ELF-1 (cell line): ENCODE data around the gene FOXF2.

Source experiments
- DNase-seq: peaks from one replicate; pipeline ENCODE4 v3.0.0-alpha.2; 2016; ENCODE audit warnings: low read depth, low spot score

Gene FOXF2

DNA sequence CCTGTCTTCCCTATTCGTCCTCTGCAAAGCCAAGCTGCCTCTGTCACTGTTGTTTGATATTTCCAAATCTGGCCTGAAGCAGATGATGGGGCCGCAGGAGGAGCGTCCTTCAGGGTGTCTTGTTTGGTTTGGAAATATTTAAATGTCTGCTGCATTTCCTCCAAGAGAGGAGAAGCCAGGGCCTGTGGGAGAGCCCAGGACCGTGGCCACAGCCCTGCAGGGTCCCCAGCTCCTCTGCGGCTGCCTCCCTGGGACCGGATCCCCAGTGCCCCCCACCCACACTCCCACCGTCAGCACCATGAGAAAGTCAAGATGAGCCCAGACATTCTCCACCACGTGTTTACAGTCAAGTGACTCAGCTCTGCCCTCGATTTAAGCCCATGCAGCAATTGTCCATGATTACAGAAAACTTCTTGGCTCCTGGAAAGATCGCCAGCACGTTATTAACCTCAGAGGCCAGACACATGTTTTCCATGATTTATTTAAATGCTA lies 18.2 kb downstream of the FOXF2 start:
- no peak for DNase-seq

DNA sequence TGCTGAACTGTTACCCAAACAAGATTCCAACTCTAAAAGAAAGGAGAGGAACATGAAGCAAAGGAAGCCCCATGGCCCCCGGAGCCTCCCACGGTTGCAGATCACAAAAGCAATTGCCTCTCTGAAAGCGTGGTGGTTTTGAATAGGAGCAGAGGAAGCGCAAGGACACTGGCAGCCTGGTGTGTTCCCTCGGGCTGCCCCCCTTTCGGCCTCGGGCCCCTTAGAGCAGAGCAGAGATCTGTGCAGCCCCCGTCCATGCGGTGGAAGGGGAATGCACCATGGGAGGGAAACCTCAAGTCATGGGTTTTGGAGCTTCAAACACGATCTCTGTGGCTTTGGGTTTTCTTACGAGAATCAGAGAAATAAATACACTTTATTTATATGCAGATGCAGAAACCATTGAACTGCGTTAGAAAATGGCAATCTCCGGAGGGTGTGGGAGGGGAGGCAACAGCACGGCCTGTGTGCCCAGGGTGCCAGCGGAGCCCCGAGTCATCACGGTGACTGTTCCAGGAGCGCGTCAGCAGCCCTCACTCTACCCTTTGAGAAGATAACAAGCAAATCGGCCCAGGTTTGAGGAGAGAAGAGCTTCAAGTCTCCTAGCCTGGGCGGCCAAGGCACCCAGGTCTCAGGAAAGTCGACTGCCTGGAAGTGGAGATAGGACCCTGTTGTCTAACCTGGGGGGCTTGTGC lies 20.5 kb downstream of the FOXF2 start:
- peak; percentile 73 for DNase-seq

DNA sequence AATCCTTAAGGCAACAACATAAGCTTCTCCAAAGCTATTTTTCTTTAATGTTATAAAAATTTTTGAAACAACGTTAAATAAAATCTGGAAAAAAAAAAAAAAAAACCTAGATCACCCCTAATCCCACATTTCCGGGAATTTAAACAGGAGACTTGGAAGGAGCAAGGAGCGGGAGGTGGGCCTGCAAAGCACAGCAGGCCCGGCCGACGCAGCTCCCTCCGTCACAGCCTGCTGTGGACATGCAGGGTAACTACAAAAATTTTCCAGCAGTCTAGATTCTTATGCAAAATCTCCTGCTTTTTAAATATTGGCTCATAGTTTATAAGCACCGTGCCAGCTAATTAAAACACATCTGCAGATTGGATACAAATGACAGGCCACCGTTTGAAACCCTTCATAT lies 23.5 kb downstream of the FOXF2 start:
- DNase-seq: no peak

DNA sequence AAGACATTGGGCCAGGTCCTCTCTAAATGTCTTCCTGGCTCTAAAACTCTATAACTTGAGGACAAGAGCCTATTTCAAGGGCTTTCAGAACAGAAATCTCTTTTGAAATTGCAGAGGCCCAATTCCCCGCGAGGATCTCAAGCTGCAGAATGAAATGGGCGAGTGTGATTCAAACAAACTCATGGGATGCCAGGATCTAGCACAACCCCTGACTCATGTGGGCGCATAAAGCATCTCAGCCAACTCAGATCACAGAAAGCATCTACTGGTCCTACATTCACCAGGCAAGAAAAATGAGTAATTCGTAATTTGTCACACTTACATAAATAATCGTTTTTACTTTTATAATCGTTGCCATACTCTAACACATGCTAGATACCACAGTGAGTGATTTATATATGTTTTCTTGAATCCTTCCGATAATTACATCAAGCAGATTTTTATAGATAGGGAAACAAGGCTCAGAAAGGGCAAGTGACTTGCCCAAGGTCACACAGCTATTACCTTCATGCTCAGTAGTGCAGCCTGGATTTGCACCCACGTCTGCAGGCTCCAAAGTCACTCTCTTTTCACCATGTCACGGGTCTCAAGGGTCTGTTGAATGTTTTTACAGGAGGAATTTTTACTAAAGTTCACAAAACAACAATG lies 26.2 kb downstream of the FOXF2 start:
- no peak for DNase-seq

DNA sequence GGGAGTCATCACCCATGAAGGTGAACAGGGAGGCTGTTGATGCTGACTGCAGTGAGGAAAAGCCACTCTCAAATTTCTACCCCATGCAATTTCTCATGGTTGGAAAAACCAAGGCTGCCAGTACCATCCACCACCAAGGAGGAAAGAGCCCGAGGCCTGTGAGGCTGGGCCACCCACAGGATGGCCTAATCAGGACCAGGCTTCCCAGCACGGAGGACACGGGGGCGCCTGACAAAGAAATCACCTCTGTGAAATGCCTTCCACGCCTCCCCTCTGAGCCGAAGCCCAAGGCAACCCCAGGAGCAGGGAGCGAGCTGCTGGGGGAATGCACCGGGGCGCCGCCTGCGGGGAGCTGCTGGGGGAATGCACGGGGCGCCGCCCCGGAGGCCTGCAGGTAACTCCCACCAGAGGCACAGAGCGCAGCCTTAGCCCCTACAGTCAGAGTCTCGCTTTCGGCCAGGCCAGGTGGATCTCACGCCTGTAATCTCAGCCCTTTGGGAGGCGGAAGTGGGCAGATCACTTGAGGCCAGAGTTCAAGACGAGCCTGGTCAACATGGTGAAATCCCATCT lies 26.9 kb downstream of the FOXF2 start:
- DNase-seq: peak; percentile 30

DNA sequence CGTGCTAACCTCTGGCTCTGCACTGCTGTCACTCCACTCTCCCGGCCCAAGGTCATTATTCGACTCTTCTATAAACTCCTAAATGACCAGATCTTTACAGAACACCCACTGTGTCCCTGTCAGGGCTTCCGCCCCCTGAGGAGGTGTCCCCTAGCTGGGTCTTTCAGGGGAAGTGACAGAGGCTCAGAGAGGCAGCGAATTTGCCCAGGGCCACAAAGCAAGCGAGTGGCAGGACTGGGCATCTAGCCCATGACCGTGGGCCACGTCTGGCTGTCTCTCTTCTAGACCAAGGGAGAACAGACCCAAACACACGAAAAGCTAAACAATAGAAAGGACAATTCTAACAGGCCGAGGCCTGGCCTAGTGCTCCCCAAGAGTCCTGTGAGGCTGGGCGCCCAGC lies 27.4 kb downstream of the FOXF2 start:
- DNase-seq: no peak

DNA sequence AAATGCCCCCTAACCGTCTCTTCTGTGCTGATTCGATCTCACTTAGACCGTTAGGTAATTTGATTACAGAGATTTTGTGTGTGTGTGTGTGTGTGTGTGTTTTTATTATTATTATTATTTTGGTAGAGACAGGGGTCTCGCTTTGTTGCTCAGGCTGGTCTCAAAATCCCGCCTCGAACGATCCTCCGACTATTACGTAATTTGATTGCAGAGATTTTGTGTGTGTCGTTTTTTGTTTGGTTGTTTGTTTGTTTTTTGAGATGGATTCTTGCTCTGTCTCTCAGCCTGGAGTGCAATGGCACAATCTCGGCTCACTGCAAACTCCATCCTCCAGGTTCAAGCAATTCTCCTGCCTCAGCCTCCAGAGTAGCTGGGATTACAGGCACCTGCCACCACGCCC lies 28.3 kb downstream of the FOXF2 start:
- no peak for DNase-seq

DNA sequence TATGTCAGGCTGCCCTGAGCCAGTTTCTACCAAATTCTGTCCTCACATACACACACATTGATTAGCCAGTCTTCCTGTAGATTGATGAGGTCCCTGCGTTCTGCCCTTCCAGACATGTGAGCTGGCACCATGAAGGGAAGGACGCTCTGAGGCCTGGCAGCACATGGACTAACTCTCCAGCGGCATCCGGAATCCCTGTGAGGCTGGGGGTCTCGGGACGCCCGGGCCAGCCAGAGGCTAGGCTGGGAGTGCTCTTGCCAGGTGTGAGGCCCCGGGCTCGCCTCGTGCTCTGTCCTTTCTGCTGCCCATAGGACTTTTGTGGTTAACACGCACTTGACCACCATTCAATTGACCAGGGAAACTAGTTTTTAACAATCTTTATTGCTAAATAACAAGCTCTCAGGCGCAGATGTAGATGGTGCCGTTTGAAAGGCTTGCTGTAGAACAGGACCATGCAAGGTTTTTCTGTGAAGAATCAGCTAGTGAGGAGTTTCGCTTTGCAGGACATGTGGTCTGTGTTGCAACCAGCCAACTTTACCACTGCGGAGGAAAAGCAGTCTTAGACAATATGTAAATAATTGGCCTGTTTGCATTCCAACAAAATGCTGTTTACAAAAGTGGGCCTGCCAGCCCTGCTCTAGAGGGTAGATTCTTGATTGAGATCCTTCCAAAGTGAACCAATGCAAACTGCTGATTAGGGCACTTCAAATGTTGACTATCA lies 29.3 kb downstream of the FOXF2 start:
- DNase-seq: no peak

DNA sequence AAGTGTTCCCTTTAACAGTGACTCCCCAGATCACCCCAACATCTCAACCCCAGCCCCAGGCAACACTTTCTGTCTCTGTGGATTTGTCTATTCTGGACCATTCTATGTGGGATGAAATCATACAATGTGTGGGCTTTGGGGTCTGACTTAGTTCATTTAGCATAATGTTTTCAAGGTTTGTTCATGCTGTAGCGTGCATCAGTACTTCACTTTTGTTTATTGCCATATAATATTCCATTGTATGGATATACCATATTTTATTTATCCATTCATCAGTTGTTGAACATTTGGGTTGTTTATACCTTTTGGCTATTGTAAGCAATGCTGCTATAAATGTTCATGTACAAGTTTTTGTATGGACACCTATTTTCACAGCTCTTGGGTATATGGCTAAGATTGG lies 31.0 kb downstream of the FOXF2 start:
- no peak for DNase-seq

DNA sequence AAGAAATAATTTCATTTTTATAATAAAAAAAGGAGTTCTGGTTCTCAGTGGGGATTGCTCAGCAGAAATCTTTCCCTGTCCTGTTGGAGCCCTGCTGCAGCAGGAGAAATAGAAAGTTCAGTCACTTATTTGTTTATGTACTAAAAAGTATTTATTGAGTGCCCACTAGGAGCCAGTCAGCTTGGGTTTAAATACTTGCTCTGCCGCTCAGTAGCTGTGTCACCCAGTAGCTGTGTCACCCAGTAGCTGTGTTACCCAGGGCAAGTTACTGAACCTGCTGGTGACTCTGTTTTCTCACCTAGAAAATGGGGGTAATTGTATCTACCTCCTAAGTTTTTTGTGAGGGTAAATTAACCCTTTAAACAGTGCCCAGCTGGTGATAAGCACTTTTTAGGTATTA lies 32.9 kb downstream of the FOXF2 start:
- no peak for DNase-seq

DNA sequence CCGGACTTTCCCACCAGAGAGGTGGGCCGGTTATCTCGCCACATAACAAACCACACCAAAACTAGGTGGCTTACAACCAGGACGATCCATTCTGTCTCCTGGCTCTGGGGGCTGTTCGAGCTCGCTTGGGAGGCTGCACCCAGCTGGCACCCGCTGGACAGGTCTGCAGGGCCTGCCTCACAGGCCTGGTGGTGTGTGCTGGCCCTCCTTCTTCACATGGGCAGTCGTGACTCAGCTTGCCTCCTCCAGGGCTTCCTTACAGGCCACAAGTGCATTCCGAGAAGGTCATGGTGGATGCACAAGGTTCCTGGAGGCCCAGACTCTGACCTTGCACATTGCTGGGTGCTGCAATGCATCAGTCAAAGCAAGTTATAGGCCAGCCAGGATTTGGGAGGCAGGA lies 34.2 kb downstream of the FOXF2 start:
- DNase-seq: no peak

DNA sequence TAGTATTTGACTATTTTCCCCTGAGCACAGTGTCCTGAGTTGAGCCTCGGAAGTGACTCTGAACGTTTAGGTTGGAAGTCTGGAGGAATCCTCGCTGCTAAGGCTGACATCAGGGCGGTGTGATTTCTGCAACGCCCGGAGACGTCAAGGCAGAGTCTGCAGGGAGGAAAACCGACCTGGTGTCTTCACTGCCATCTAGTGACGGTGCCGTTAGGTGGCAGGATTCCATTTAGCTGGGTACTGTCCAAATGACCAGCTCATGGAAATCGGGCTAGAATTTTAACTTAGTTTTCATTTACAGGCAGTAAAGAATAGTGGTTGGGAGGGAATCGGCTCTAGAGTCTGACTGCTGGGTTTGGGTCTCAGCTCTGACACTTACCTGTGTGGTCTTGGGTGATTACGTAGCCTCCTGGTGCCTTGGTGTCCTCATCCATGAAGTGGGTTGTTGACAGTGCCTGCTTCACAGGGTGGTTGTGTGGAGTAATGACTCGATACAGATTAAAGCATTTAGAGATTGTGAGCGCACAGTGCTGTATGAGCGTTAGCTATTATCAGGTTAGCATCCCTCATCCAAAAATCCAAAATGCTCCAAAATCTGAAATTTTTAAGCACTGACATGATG lies 35.0 kb downstream of the FOXF2 start:
- DNase-seq: peak; percentile 68

DNA sequence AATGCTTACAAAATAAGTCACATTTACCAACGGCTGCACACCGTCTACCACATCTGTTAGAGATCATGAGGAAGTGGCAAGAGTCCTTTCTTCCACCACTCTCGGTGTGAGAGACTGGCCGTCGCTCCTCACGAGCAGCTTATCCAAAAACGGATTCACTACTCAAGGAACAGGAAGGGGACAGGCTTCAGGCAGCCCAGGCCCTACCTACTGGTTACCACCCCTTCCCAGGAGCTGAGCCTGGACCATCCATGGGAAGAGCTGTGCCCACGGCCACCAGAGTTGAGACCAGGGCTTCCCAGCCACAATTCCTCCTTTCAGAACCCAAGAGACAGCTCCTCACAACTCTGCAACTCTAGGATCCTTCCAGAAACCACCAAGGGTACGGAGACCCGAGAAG lies 37.0 kb downstream of the FOXF2 start:
- no peak for DNase-seq

DNA sequence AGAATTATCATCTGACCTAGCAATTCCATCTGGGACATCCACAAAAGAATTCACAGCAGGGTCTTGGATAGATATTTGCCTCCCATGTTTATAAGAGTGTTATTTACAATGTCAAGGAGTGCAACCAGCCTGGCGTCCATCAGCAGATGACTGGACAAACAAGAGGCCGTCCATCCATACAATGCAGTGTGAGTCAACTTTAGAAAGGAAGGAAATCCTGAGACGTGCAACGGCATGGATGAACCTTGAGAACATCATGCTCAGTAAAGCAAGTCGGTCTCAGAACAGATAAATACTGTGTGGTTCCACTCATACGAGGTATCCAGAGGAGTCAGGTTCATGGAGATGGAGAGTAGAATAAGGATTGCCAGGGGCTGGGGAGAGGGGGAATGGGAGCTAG lies 46.4 kb downstream of the FOXF2 start:
- no peak for DNase-seq

DNA sequence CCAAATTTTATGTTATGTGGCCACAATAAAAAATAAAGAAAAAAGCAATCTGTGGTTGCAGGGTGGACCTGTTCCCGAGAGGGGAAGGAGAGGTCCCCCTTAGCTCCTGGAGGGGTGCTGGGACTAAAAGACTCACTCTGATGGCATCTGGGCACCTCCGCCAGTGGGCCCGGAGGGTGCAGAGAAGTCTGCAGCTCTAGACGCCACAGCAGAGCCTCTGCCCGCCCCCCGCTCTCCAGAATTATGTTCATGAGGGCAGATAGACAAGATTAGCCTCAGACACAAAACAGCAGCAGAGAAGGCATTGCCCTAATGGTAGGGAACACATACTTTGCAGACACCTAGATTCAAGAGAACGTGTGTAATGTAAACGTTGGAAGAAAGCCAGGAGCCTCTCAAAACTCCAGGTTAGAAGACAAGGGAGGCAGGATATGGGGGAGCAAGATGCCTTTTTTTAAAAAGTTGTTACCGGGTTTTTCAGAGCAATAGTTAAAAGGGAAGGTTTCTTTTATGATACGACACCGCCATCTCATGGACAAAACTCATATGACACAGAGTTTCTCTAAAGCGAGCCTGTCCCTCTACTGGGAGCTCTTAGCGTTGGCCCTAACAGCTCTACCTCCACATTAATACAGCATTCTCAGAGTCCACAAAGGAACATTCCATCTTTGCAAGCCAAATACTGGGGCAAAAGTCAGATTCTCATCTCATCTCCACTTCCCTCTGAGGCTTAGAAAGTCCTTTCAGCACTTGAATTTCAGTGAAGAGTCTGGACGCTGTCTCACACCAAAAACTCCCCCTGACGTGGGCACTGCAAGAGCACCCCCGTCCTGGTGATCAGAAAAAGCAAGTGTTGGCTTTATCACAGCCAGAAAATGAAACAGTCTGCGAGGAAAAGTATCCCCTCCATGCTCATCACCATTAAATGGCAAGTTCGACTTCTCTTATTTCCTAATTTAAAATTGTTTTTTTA lies 47.2 kb downstream of the FOXF2 start:
- DNase-seq: peak; percentile 79

DNA sequence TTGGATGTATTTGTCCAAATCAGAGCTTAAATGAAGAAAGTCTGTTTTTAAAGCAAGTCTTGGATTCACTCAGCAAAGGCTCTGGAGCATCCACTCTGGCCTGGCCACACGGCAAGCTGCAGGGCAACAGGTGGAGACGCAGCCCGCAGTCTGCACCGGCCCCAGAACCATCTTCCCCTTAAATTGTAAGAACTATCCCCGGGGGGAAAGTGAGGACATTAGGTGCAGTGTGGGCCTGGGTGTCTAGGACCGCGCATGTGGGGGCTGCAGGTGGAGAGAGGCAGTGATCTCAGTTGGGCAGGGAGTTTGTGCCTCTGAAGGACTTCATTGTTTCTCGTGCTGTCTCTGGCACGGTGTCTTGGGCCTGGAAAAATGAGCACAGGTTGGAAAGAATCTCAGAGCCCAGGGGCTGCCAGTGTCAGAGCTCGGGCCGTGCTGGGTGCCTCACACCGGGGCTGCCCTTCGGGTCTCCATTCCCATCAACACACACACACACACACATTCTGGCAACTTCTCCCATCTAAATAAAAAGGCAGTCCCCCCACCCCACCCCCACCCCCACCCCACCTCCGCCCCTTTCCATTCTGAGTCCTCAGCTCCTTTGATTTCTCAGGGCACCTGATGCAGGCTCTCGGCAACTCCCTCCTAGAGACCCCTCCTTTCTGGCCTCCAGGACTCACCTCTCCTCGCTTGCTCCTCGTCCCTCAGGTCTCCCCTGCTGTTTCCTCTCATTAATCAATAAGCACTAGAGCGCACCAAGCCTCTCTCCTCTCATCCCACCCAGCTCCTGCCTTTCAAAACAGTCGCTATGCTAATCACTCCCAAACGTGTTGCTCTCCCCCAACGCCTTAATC lies 48.4 kb downstream of the FOXF2 start:
- no peak for DNase-seq

DNA sequence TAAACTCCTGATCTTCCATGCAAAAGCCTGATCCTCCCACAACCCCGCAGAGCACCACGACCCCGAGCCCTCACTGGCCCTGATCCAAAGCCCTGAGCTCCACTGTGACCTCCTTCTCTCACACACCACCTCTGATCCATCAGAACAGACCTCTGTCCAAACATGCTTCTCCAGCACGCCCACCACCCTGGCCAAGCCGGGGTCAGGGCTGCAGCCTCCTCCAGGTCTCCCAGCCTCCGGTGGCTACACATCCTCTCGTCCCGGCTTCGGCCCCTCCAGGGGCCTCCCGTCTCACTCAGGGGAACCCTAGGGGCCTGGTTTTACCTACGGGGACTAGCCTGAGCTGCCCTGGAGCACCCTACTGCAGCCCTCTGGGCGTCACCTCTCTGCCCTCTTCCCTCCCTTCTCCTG lies 49.1 kb downstream of the FOXF2 start:
- no peak for DNase-seq

DNA sequence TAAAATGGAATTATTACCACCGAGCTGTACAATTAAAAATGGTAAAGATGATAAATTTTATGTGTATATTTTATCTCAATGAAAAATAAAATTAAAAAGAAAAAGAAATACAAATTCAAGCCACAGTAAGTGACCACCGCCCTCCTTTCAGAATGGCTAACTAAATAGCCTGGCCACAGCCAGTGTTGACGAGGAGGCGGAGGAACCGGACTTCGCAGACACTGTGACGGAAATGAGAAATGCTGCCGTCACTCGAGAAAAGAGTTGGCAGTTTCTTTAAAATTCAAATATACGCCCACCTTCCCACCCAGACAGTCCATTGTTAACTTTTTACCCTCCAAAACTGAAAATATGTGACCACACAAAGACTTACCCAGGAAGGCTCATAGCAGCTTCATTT lies 50.0 kb downstream of the FOXF2 start:
- DNase-seq: no peak

DNA sequence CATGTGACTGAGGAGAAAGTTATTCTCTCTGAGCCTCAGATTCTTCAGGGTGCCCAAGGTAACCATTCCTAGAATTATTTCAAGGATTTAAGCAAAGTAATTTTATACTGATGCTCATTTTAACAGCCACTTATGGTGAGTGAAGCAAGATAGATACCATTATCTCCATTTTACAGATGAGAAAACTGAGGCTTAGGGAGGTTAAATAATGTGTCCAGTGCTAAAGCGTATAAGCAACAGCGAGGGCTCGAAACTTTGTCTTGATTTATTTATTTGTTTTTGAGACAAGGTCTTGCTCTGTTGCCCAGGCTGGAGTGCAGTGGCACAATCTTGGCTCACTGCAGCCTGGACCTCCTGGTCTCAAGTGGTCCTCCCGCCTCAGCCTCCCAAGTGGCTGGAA lies 53.6 kb downstream of the FOXF2 start:
- no peak for DNase-seq
